GM03348 (cell line): ENCODE results near the gene DOCK11.

Experiments used
- DNase-seq: peaks from one replicate; pipeline ENCODE4 v3.0.0; 2012; ENCODE audit warnings: low spot score

The DOCK11 gene

DNA sequence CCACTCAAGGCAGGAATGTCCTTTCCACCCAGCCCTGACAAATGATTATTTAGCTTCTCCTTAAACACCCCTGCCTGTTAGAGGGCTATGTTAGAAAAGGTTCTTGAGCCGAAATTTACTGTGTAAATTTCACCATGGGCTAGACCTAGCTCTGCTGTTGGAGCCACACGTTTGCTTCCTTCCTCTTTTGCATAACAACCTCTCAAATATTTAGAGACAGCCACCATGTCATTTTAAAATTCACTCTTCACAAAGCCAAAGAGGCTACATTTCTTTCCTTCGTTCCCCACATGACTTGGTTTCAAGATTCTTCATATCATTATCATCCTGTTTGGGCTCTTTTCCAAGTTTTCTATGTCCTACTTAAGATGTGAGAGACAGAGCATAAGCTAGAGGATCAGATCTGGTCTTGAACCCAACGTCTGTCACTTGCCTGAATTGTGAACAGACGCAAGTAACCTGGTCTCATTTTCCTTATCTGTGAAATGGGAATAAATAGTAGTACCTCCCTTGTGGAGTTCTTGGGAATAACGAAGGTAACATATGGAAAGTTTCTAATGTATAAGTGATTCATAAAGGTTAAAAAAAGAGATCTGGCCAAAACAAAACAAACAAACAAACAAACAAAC lies 6.7 kb downstream of the DOCK11 start:
- DNase-seq = no peak

DNA sequence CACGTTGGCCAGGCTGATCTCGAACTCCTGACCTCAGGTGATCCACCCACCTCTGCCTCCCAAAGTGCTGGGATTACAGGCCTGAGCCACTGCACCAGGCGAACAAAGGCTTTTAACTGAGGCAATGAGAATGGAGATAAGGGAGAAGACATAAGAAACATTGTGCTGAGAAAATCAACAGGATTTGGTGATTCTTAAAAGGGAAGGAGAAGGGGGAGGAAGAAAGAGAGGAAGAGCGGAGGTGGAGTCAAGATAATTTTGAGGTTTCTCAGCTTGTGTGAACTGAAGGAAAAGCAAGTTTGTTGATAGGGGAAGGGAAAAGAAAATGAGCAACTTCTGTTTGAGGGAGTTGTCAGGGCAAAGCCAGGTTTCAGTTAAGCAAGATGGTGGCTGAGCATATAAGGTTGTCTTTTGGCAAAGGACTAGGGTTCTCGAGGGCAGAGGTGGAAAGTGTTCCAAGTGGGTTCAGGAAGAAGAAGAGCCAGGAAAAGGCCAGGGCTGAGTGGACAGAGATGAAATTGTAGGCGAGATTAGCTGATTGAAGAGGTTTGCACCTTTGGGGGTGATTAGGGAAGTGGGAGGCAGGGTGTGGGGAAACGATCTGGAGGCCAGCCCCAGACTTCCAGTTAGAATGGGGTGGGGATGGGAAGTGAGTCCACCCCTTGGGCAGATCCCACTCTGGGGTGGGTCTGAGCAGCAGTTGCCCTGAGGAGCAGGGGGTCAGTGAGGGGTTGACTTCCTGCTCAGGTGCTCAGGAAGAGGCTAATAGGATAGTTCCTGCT lies 7.8 kb downstream of the DOCK11 start:
- DNase-seq = no peak

DNA sequence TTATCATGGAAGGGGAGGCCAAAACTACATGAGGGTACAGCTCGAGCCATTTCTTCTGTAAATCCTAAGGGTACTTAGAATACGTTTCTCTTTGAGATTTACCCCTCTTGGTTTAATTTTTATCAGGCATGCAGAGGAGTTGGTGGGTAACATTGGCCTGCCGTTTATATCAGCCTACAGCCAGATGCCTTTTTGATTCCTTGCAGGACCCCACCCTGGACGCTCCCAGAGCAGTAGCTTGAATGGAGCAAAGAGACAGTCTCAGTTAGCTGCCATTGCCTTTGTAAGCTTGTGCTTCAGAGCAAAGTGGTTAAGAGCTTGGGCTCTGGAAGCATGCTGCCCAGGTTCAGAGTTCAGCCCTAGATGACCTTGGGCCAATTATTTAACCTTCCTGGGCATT lies 9.0 kb downstream of the DOCK11 start:
- DNase-seq = no peak

DNA sequence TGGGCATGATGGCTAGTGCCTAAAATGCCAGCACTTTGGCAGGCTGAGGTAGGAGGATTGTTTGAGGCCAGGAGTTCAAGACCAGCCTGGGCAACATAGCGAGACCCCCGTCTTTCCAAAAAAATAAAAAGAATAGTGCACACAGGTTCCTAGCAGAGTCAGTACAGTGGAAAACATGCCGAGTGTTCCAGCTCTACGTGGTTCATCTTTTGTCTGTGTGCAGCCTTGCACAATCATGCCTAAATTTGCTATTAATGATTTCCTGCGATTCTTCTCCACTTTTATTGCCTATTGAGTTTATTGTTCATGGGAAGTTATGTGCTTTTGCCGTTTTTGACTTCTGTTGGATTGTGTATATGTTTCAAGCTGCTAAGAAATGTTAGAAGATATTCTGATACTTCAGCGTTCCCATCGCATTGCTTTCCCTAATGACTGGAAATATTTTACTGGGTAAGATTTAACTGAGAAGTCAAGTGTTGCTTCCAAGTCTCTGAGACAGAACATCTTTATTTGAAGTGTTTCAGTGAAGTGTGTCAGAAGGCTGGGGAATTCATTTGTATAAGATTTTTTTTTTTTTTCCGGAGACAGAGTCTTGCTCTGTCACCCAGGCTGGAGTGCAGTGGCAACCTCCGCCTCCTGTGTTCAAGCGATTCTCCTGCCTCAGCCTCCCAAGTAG lies 11.3 kb downstream of the DOCK11 start:
- no peak for DNase-seq

DNA sequence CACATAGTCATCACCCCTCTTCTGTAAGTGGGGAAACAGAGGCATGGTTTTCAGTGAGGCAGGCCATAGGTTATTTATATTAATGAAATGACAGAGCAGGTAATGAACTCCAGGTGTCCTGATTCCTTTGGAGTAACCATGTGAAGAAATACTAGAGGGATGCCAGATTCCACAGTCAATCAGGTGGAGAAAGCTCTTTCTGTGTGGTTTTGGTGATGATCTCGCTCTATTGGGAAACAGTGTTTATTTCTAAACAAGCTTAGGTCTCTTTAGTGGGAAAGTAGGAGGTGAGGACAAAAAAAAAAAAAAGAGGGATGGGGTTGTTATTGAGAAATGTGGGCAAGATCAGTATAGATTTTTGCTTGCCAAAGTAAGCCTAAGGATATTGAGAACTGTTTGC lies 12.2 kb downstream of the DOCK11 start:
- DNase-seq = no peak

DNA sequence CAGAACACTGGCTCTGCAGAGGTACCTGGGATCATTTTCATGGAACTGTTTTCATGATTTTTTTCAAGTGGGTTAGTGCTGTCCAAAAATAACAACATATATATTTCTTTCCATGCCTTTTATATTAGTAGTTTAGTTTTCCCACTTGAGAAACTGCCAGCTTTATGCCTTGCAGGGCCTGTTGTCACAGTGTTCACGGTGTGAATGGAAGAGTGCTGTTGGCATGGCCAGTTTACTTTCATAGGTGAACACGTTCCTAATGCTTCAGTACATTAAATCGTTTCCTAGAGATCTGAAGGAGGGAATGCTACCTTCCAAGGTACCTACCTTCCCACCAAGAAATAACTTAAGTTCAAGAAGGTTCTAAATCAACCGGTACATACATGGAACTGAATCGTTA lies 12.6 kb downstream of the DOCK11 start:
- no peak for DNase-seq

DNA sequence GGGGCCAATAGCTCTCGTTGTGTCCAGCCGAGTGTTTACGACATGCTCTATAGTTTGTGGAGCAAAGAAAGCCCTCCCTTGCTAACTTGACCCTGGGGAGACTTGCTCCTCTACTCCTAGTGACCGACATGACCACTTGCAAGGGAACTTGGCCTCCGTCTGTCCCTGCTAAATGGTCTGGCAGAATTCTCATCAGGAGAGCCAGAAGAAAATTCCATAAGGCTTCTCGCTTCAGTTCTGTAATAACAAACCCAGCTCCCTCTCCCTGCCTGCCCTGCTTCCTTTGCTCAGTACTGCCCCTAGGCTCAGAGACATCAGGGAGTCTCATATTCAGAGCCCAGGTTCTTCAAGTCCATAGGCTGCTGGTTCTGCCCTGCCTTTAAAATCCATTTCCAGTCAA lies 13.0 kb downstream of the DOCK11 start:
- DNase-seq = no peak

DNA sequence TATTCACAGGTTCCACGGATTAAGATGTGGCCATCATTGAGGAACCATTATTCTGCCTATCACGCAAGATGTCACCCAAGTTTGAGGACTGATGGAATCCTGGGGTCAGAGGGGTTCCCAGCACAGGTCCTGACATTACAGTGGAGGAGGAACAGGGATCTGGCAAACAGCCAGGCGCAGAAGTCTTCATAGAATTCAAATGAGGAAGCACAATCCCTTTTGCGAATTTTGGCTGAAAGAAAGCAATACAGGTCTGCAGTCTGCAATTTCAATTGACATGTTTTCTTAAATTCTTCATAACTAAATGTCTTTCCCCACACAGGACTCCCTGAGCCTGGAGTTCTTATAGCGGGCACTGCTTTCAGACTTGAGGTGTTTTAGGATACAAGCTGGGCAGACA lies 14.5 kb downstream of the DOCK11 start:
- no peak for DNase-seq

DNA sequence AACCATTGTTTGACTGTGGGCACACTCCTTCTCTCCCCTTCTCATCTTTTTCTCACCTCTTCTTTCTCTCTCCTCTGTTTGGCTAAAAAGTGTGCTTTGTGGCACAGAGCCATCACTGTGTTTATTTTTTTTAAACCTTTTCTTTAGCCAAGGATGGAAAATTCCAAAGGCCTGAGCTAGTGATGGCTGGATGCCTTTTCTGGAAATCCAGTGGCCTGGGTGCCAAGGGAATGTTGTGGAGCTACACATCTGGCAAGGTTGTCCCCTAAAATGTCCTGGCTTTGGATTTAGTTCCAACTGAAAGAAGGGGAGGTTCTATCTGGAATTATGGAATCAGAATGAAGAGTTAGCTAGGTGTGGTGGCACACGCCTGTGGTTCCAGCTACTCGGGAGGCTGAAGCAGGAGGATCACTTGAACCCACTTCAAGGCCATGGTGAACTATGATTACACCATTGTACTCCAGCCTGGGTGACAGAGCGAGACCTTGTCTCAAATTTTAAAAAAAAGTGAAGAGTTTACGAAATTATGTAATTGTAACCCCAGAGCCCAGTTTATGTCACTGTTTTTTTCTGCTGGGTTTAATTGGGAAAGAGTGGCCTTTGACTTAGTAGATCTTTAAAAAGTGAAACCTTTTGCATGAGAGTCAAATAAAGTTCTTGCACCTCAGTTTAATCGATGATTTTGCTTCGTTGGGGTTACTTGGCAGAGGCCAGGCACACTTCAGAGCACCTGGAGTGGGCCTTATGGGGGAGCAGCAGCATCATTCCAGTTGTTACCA lies 17.7 kb downstream of the DOCK11 start:
- peak; percentile 17 for DNase-seq

DNA sequence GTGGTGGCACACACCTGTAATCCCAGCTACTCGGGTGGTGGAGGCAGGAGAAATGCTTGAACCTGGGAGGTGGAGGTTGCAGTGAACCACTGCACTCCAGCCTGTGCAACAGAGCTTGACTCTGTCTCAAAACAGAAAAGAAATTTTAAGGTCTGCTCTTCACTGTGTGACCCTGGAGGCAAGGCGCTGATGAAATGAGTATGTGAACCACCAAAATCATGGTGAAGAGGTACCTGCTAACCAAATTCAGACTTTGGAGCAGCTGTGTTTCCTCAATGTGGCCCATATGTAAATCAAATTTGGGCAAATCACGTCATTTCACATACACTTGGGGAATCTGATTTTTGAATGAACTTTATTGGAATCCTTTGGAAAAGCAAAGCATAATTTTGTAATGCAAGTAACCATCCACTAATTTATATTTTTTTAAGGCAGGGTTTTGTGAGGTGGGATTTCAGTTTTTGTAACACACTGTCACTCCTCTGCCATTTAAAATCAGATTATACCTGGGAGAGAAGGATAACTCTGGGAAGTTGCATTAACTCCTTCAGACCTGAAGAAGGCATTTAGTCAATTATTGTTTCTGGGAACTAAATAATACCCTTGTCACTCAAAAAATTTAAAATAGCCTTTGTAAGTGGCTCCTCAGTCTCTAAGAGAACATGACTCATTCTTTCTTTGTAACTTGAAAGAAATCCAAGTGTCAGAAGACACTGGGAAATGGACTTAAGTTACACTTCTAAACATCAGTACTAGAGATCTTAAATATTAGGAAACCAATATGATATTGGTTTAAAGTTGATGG lies 24.0 kb downstream of the DOCK11 start:
- peak; percentile 6 for DNase-seq

DNA sequence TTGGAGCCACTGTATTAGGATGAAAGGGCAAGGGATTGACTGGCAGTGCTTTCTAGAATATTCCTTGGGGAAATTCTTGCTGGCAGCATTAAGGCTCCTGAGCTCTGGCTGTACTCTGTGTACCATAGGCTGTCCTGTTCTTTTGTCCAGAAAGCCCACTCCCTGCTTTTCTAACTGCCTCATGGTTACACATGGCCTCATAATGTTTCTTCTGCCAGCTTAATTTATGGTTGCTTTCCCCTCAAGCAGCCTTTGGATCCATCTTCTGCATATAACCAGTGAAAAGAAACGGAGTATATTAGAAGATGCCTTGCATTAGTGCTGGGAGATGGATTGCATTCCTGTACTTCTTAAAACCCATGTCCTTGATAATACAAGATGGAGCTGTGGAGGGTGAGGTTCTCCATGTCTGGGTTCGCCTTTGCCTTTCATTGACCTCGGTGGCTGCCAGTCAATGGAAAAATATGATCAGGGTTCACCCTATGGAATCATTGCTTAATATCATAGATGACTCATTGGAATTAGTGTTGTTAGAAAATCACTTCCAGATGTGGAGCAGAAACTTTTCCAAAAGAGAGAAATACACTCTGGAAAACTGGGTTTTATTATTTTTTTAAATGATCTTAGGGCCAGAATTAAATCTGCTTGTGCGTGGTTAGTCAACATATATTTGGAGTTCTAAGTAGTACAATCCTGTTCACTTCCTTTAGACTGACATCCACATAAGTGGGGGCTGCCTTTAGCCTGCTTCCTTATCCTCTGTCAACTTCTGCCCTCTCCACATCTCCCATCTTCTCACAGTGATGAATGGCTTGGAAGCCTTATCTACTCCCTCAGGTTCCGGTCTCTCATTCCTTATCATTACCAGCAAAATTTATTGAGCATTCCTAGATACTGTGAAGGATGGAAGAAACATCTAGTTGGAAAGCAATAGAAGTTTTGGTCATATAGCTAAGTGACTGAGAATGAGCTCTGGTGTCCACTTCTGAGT lies 24.9 kb downstream of the DOCK11 start:
- peak; percentile 56 for DNase-seq

DNA sequence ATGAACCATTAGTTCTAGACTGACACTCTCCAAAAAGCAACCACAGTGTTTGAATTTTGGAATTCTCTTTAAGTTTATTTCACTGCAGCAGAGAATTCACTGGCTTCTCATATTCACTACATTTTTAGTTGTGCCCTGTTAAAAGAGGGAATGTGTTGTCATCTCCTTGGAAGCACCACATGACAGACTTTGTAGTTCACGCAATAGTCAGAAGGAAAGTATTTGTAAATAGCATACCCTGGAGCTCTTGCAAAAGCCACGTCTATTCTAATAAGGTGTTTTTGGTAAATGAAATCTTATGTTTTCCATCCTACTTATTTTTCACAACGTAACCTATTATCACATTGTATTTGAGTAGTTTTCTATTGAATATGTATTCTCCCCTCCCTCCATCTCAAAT lies 25.8 kb downstream of the DOCK11 start:
- peak; percentile 49 for DNase-seq

DNA sequence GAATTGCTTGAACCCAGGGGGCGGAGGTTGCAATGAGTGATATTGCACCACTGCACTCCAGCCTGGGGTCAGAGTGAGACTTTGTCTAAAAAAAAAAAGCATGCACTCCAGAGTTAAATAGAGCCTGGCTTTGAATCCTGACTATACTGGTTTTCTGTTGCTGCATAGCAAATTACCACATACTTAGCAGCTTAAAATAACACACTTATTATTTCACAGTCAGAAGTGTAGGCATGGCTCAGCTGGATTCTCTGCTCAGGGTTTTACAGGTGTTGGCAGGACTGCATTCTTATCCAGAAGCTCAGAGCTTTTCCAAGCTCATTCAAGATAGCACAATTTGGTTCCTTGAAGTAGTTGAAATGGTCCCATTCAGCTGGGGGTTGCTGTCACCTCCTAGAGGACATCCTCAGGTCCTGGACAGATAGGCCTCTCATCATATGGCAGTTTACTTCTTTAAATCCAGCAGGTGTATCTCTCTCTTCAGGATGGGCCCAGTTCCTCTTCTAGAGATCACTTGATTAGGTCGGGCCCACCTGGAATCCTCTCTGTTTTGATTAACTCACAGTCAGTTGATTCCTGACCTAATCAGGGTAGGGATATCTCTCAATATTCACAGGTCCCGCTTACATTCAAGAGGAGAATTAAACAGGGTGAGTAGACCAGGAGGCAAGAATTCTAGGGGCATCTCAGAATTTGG lies 26.8 kb downstream of the DOCK11 start:
- no peak for DNase-seq

DNA sequence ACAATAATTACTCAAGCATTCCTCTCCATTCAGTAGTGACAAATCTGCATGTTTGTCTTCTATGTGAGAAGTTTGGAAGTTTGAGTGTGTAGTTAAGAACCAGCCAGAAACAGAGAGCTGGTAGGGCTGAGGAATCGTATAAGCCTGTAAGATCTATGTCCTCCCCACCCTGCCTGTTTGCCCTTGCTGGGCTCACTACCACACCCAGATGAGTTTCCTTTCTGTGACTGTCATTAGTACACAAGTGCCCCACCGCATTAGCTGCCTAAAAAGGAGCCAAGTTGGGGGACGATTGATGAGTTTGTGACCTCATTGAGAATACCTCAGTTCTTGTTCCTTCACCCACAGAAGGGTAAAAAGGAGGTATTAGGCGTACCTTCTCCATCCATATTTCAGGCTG lies 28.3 kb downstream of the DOCK11 start:
- DNase-seq = no peak

DNA sequence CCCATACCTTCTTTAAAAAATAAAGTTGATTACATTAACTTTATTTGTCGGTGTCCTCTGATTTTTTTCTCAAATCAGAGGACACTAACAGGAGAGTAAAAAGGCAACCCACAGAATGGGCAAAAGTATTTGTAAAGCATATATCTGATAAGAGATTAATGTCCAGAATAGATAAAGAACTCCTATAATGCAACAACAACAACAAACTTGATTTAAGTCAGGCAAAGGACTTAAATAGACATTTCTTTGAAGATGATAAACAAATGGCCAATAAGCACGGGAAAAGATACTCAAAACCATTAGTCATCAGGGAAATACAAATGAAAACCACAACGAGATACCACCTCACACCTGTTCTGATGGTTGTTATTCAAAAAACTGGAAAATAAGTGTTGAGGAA lies 28.7 kb downstream of the DOCK11 start:
- DNase-seq = no peak

DNA sequence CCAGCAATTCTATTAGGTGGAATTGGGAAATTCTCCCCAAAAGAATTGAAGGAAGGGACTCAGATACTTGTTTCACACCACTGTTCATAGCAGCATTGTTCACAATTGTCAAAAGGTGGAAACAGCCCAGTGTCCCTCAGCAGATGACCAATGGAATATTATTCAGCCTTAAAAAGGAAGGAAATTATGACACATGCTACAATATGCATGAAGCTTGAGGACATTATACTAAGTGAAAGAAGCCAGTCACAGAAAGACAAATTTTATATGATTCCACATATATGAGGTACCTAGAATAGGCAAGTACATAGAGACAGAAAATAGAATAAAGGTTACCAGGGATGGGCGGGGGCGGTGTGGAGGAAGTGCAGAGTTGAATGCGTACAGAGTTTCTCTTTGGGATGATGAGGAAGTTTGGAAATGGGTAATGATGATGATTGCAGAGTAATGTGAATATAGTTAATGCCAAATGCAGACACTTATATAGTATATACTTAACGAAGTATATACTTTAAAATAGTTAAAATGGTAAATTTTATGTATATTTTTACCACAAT lies 29.6 kb downstream of the DOCK11 start:
- DNase-seq = no peak

DNA sequence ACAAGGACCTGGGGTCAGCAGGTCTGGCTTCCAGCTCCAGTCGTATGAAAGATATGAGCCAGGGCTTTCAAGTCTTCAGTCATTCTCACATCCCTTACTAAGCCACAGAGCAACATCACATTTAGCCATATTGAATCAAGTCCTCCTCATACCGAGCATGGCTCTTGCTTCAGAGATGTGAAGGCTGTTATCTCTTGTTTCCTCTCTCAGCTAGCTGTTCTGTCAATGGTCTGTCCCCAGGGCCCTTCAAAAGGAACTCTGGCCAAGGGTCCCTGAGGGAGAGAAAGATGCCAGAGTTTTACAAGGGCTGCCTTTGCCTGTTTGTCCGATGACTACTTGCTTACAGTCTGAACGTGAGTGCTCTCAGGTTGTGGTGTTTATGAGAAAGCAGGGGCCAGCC lies 30.5 kb downstream of the DOCK11 start:
- DNase-seq = no peak

DNA sequence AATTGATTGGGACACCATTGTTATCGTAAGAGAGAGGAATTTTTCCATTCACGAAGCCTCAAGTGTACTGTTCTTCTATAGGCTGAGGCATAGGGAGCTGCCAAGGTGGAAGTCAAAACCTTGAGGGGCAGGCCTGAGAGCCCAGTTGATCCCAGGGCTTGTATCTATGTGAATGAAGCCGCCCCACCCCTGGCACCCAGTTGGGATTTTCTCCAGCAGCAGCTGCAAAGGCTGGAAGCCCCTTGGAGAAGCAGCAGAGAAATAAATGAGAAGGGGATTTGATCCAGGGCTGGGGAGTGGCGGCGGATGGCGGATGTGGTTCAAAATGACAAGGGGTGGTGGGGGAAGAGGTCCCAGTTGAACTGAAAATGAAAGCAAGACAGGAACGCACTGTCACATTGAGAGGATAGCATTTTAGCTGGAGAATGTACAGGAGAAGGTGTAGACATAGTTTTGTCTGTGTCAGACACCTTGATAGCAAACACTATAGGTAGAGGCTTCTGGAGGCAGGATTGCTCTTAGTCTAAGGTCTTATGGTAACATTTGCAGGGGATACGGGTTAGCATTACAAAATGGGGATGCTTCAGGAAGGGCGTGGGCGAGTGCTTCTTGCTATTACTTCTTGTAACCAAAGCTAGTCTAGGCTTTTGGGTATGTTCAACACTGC lies 32.6 kb downstream of the DOCK11 start:
- no peak for DNase-seq
